HT-29 (cell line): ENCODE results near the gene FNDC3B. TPM values are rescaled to one million over a fixed set of nuclear protein-coding genes. Genes with fewer than 3 reads are reported as not detected.
"Not testable (repeated sequence)": the region's sequence is repeated elsewhere in the genome, so short reads cannot be mapped to it uniquely, and the experiment has no call there.

Experiments
- DNase-seq: peaks from one replicate; pipeline ENCODE4 v3.0.0-alpha.2; 2015; ENCODE audit warnings: low spot score
- total RNA-seq: library from RNA; depleted of rRNA; stranded (reverse); fragments of >200 nt; shearing (Covaris generic); gene quantifications from 2 replicates; pipeline ENCODE4 v1.2.3, GENCODE V29; 2014

FNDC3B gene
- total RNA-seq, 1 experiment from 2014 or later, result 47.9 TPM

- no peak for DNase-seq
These were observed 7.4 kb upstream of the FNDC3B start for GRCh38 chr3:172031996-172032395.

GRCh38 chr3:172033396-172033795 is 6.0 kb upstream of the FNDC3B start:
- no peak for DNase-seq

DNA sequence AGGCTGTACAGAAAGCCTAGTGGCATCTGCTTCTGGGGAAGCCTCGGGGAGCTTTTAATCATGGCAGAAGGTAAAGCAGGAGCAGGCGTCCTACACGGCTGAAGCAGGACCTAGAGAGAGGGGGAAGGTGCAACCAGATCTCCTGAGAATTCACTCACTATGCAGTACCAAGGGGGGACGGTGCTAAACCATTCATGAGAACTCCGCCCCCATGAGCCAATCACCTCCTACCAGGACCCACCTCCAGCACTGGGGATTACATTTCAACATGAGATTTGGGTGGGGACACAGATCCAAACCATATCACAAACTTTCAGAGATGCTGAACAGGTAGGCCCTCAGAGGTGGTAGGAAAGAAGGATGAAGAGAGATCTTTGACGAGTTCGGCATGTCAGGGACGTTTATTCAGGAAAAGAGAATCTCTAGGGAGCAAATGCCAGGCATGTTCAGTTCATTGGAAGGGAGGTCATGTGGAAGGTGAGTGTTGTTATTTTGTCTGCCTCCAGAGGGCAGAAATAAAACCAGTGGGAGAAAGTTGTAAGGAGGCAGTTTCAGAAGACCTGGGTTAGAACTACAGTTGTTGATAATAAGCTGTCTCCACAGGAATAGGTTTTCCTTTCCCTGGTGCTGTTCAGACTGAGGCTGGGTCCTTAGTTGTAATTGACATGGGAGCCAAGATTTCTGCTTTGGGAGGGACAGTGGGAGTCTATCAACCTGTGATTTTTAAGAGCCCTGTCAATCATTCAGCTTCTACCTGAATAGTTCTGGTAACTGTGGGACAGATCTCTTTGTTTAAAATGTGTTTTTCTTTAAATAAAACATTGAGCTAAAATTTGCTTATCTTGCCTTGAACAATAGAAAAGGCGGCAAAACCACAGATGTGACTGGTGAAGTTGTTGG is 4.3 kb upstream of the FNDC3B start:
- peak; percentile 72 for DNase-seq

- no peak for DNase-seq
These were observed 2.7 kb upstream of the FNDC3B start for GRCh38 chr3:172036541-172037215.

- DNase-seq, result no peak
These were observed 461 bp upstream of the FNDC3B start for GRCh38 chr3:172038798-172039435.

DNA sequence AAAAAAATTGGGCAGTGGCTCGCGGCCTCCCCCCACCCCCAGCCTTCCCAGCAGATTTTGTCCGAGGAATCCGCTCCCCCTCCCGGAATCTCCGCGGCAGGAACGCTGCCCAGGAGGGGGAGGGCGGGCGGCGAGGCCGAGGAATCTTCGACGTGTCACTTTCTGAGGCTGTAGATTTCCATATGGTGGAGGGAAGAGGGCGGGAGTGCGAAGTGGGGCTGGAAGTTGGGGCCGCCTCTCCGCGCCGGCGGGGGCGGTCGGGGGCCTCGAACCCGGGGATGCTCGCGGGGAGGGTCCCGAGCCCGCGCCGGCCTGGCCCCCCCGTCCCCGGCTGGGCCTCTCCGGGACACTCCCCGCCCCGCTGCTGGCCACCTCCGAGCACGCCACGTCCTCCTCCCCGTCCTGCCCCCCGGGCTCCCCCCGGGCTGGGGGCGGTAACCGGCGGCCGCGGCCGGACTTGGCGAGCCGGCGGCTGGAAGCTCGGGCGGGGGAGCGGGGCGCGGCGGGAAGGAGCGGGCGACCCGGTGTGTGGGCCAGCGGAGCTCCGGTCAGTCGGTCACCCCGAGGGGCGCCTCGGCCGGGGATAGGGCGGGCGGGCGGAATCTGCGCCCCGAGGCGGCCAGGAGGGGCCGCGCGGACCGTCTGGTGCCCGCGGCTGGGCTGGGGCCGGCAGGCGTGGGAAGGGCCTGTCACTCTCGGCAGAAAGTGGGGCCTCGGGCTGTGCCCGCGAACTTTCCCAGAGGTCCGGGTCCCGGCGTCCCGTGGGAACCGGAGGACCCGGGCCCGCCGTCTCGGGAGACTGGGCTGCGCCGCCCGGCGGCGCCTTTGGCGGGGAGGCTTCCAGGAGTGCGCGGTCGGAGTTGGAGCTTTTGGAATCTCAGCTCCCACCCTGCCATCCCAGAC is 951 bp downstream of the FNDC3B start:
- DNase-seq, result peak; percentile 78

- peak; percentile 62 for DNase-seq
These were observed 1.9 kb downstream of the FNDC3B start for GRCh38 chr3:172040981-172041963.

GRCh38 chr3:172042136-172042662 is 2.8 kb downstream of the FNDC3B start:
- no peak for DNase-seq

- not testable (repeated sequence) for DNase-seq
These were observed 3.3 kb downstream of the FNDC3B start for GRCh38 chr3:172042663-172043179.

- DNase-seq, result no peak
These were observed 3.9 kb downstream of the FNDC3B start for GRCh38 chr3:172043233-172043632.

DNA sequence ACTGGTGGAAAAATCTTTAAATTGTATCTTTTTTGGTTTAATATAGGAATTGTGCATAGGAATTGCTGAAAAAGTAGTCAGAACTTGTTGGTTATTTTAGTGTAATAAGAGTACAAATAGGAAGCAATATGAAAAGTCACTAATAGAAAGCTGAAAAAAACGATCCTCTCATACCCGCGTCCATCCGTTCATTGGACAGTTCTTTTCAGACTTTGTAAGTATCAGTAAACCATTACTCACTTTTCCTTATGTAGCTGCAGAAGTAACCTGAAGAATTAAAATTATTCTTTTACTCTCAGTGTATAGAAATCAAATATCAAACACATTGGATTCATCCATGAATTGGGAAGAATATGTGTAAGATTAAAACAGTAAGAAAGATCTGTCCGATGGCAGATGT is 4.4 kb downstream of the FNDC3B start:
- DNase-seq, result no peak

DNA sequence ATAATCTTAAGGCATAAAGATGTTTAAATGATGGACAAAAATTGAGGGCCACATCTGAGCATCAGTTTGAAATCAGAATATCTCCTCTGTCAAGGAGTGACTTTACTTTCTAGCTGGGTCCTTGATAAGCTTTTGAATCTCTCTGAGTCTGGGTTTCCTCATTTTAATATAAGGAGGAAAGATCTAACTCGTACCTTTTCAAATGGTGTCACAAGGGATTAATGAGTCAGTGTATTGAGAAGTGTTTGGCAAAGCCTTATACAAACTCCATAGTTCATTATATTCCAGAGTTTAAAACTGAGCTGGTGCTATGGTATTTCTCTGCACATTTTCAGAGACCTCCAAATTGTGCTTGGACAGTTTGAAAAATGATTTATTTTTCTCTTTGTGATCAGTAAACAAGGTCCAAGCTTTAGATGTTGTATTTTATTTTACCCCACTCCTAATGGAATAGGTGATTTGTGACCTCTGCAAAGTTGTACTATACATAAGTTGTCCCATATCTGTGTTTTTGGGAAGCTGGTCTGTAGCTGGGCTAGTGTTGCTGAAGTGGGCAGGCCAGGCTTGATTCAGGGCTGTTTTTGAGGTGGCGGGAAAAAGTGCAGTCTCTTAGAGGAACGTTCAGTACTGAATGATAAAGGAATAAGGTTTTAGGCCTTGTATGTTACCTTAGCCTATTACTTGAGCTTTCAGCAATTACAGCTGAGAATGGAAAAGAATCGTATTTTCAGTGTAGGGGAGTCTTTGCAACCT is 5.6 kb downstream of the FNDC3B start:
- DNase-seq, result no peak

DNA sequence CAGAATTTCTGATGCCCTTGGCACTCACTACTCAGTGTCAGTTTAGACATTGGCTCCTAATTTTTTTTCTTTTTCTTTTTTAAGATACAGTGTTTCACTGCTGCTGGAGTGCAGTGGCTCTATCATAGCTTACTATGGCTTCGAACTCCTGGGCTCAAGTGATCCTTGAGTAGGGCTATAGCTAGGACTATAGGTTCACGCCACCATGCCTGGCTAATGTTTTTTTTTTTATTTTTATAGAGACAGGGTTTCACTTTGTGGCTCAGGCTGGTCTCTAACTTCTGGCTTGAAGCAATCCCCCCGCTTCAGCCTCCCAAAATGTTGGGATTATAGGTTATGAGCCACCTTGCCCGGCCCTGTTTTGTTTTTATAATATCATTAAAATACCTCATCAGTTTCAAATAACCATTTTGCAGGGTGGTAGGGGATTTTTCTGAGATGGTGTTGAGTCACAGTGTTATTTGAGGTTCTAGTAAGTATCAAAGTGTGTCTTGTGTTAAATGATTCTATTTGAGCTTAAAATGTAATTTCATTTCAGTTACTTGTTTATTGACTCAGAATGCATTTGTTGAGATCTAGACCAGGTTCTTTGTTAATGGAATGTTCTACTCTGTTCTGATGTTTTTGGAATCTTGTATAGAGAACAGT is 7.0 kb downstream of the FNDC3B start:
- no peak for DNase-seq

GRCh38 chr3:172047567-172048115 is 8.3 kb downstream of the FNDC3B start:
- no peak for DNase-seq

GRCh38 chr3:172048599-172048998 is 9.2 kb downstream of the FNDC3B start:
- DNase-seq, result no peak

DNA sequence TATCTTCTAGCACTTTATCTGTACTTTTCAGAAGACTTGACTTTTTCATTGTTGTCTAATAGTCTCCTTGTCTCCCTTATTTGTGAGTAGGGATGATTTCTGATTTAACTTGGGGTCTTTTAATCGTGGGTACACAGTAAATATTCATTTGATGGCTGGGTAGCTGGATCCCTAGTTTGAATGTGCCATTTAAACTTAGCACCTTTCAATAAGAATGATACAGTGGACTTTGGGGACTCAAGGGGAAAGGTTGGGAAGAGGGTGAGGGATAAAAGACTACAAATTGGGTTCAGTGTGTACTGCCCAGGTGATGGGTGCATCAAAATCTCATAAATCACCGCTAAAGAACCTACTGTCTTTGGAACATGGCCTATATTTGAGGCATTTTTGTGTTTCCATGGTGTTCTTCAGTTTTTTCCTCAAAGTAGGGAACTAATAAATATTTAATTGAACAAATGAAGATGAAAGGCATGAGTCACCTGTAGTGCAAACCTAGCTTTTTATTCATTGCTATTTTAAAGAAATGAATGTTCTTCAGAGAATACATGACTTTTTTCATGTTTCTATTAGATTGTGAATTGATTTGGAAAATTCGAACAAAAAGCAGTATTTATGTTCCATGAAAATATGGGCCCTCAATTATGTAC is 12.1 kb downstream of the FNDC3B start:
- no peak for DNase-seq

DNA sequence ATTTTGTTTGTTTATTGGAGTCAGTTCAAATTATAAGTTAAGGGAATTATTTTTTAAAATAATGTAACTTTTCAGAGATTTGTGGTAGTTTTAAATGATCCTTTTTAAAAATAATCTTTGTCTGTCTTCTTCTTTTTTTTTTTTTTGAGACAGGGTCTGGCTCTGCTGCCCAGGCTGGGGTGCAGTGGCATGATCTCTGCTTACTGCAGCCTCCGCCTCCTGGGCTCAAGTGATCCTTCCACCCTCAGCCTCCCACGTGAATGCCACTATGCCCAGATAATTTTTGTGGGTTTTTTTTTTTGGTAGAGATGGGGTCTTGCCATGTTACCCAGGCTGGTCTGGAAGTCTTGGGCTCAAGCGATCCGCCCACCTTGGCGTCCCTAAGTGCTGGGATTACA is 12.6 kb downstream of the FNDC3B start:
- no peak for DNase-seq

GRCh38 chr3:172052405-172052804 is 13.0 kb downstream of the FNDC3B start:
- DNase-seq, result no peak
